GM12872 (cell line): ENCODE measurements around the gene TIAM2.

ENCODE experiments used
- CTCF ChIP-seq: IDR thresholded peaks from 3 replicates; pipeline ENCODE4 v1.5.1; 2011; ENCODE audit warnings: low read depth, mild to moderate bottlenecking, low read length, moderate library complexity; ENCODE audit not compliant: insufficient read depth

The TIAM2 gene

GRCh38 chr6:155201461-155202226, 206.5 kb downstream of the TIAM2 start:
- TF ChIP-seq CTCF: no peak

- TF ChIP-seq CTCF: no peak
Observed at GRCh38 chr6:155207223-155207622, 212.1 kb downstream of the TIAM2 start.

DNA sequence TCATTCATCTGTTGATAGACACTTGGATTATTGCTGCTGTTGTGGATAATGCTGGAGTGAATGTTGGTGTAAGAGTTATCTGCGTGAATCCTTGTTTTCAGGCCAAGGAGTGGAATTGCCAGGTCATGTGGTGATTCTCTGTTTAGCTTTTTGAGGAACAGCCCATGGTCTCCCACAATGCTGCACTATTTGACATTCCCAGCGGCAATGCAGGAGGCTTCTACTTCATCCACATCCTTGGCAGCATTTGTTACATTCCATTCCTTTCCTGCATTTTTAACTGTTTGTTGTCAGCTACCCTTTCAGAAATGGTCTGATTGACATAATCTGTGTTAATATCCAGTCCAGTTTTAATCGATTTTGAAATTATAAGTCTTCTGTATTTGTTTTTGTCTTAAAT, 217.0 kb downstream of the TIAM2 start:
- no peak for TF ChIP-seq CTCF

DNA sequence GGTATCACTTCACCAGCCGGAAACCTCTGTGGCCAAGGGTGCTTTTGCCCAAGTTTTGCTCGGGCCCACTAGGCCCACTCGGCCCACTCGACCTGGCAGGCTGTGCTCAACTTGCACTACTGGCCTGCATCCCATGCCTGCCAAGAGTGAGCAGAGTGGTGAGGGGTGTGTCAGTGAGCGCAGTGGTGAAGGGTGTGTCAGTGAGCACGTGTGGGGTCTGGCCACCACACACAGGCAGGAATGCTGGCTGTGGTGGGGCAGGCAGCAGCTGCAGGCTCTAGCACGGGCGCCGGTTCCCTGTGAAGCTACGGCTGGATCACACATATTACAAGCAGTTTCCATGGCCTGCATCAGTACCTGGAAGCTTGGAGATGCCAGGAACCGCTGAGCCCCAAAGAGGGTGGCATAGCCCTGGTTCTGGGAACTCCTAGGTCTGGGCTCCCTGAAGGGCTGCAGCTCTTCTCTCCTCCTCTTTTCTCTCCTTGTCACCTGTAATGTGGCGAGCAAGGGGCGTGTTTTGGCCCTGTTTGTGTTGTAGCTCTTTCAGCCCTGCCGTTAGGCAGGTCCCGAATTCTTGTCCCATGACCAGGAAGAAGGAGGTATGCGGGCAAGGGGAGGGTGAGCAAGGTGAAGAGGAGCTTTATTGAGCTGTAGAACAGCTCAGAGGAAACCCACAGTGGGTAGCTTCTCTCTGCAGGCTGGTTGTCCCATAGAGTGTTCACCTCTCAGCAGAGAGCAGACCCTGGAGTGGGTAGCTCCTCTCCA, 217.7 kb downstream of the TIAM2 start:
- TF ChIP-seq CTCF: no peak

- no peak for TF ChIP-seq CTCF
Observed at GRCh38 chr6:155213611-155214372, 218.7 kb downstream of the TIAM2 start.

- TF ChIP-seq CTCF: no peak
Observed at GRCh38 chr6:155215906-155216305, 220.8 kb downstream of the TIAM2 start.

- TF ChIP-seq CTCF: no peak
Observed at GRCh38 chr6:155216312-155217046, 221.4 kb downstream of the TIAM2 start.
